K562 (cell line): ENCODE results near the gene TMEM92. TPM values are rescaled to one million over a fixed set of nuclear protein-coding genes. Genes with fewer than 3 reads are reported as not detected.

Experiments used
- ARHGAP35 ChIP-seq: fragments of 450-650 bp; IDR thresholded peaks from 2 replicates; pipeline ENCODE4 v1.6.1; 2018; ENCODE audit not compliant: partially characterized antibody
- CAMTA2 ChIP-seq: fragments of 250-450 bp; sonication (Bioruptor Pico); conservative IDR thresholded peaks from 2 replicates; pipeline ENCODE4 v1.5.1; 2022
- CBX2 ChIP-seq: fragments of 200-600 bp; sonication (generic); IDR thresholded peaks from one replicate; pipeline ENCODE4 v1.6.1; 2012; ENCODE audit warnings: mild to moderate bottlenecking, low read length, inconsistent platforms; ENCODE audit not compliant: insufficient read depth, poor library complexity, severe bottlenecking
- CREBBP ChIP-seq: IDR thresholded peaks from one replicate; pipeline ENCODE4 v1.6.1; 2012; ENCODE audit warnings: low read depth, mild to moderate bottlenecking, control low read depth, inconsistent platforms, low read length
- CXXC5 ChIP-seq: fragments of 250-450 bp; sonication (Bioruptor Pico); IDR thresholded peaks from 2 replicates; pipeline ENCODE4 v1.8.0; 2022; ENCODE audit warnings: inconsistent platforms, mild to moderate bottlenecking, moderate library complexity
- ELF1 ChIP-seq: fragments of 200-800 bp; sonication (Bioruptor generic); IDR thresholded peaks from 2 replicates; pipeline ENCODE4 v1.6.1; 2016; ENCODE audit warnings: missing genetic modification characterization, missing compliant biosample characterization
- GTF3C2 ChIP-seq: IDR thresholded peaks from 3 replicates; pipeline ENCODE4 v1.6.1; 2011; ENCODE audit warnings: borderline replicate concordance, mild to moderate bottlenecking, moderate library complexity; ENCODE audit not compliant: insufficient read length; ENCODE audit errors: extremely low read depth
- HMG20B ChIP-seq: fragments of 250-450 bp; sonication (Bioruptor Pico); IDR thresholded peaks from 2 replicates; pipeline ENCODE4 v1.5.0; 2021; ENCODE audit warnings: mild to moderate bottlenecking
- KDM5B ChIP-seq: fragments of 200-600 bp; sonication (generic); IDR thresholded peaks from 2 replicates; pipeline ENCODE4 v1.6.1; 2012; ENCODE audit warnings: low read depth, mild to moderate bottlenecking, moderate library complexity, low read length, control low read depth, inconsistent platforms; ENCODE audit not compliant: insufficient replicate concordance
- NCOA2 ChIP-seq, 2 experiments: fragments of 450-650 bp; IDR thresholded peaks; 2 replicates each; pipeline ENCODE4 v1.6.1; 2018; ENCODE audit warnings: mild to moderate bottlenecking in 2 of 2, moderate library complexity in 1 of 2; ENCODE audit not compliant: partially characterized antibody in 2 of 2
- PTBP1 ChIP-seq: fragments of 200-400 bp; formaldehyde crosslinking; IDR thresholded peaks from 2 replicates; pipeline ENCODE4 v1.6.1; 2017; ENCODE audit warnings: low read depth, low read length
- RAD21 ChIP-seq, 2 experiments: fragments of 250-450 bp in 1 of 2; fragments of 450-650 bp in 1 of 2; sonication (Bioruptor Pico) in 1 of 2; formaldehyde crosslinking in 1 of 2; IDR thresholded peaks in 1 of 2; conservative IDR thresholded peaks in 1 of 2; 2 replicates each; pipeline versions ENCODE4 v1.4.0 to v1.8.0; 2020 to 2022; ENCODE audit warnings: mild to moderate bottlenecking in 2 of 2, moderate library complexity in 1 of 2
- SAP30 ChIP-seq: fragments of 200-600 bp; sonication (generic); IDR thresholded peaks from 2 replicates; pipeline ENCODE4 v1.6.1; 2012; ENCODE audit warnings: borderline replicate concordance, low read depth, mild to moderate bottlenecking, moderate library complexity, low read length, control low read depth, inconsistent platforms; ENCODE audit not compliant: insufficient read depth, poor library complexity, severe bottlenecking
- YY1 ChIP-seq, 3 experiments: IDR thresholded peaks; 2 replicates each; pipeline ENCODE4 v1.6.1; 2011; ENCODE audit warnings: low read length in 2 of 3, mild to moderate bottlenecking in 2 of 3, moderate library complexity in 2 of 3, borderline replicate concordance in 1 of 3, control low read depth in 1 of 3, low read depth in 1 of 3; ENCODE audit not compliant: insufficient read depth in 3 of 3, insufficient replicate concordance in 2 of 3, control insufficient read depth in 1 of 3, insufficient read length in 1 of 3; ENCODE audit errors: extremely low read depth in 1 of 3
- ZKSCAN8 ChIP-seq: fragments of 200-800 bp; sonication (Bioruptor generic); IDR thresholded peaks from 2 replicates; pipeline ENCODE4 v1.6.1; 2016; ENCODE audit warnings: missing genetic modification characterization, missing compliant biosample characterization
- ZNF133 ChIP-seq: fragments of 250-450 bp; sonication (Bioruptor Pico); IDR thresholded peaks from 2 replicates; pipeline ENCODE4 v1.4.0; 2020; ENCODE audit warnings: mild to moderate bottlenecking
- ZNF165 ChIP-seq: fragments of 250-450 bp; sonication (Bioruptor Pico); IDR thresholded peaks from 2 replicates; pipeline ENCODE4 v1.4.0; 2020; ENCODE audit warnings: borderline replicate concordance
- ZNF280A ChIP-seq: fragments of 450-650 bp; IDR thresholded peaks from 2 replicates; pipeline ENCODE4 v1.6.1; 2018; ENCODE audit warnings: mild to moderate bottlenecking, low read depth; ENCODE audit not compliant: partially characterized antibody
- ZNF449 ChIP-seq: fragments of 250-450 bp; sonication (Bioruptor Pico); IDR thresholded peaks from 2 replicates; pipeline ENCODE4 v1.8.0; 2022; ENCODE audit warnings: moderate library complexity, mild to moderate bottlenecking, inconsistent platforms
- ZNF75A ChIP-seq: fragments of 450-650 bp; formaldehyde crosslinking; IDR thresholded peaks from 2 replicates; pipeline ENCODE4 v1.4.0; 2020; ENCODE audit warnings: mild to moderate bottlenecking
- polyA plus RNA-seq, 8 experiments: library from polyadenylated mRNA; depleted of rRNA in 4 of 8; stranded (reverse) in 5 of 8; unstranded in 3 of 8; fragments of >200 nt; fragmentation: Nextera tagmentation in 2 of 8; fragmentation: Illumina TruSeq in 1 of 8; extraction: Ambion mirVana in 2 of 8; extraction: Trizol in 1 of 8; gene quantifications; 2 replicates each; pipeline versions ENCODE4 v1.2.1 to v1.2.3, GENCODE V29; 2011 to 2014; ENCODE audit warnings: inconsistent platforms in 1 of 8, missing spikeins in 1 of 8
- total RNA-seq, 7 experiments: library from RNA; depleted of rRNA in 6 of 7; stranded (reverse); fragments of >200 nt in 6 of 7; fragmentation: Illumina TruSeq in 2 of 7; extraction: Trizol in 2 of 7; gene quantifications; 2 replicates each; pipeline versions ENCODE4 v1.2.1 to v1.2.3, GENCODE V29; 2011 to 2021; ENCODE audit warnings: low replicate concordance in 1 of 7

Gene TMEM92
- total and polyA plus RNA-seq, 9 of the 15 experiments (the other 6 are each of a cell fraction or from before 2014, with no cell fraction given) = 0.14 to 2.1 (median 0.40) TPM

GRCh38 chr17:50319306-50320004, 45.2 kb downstream of the TMEM92 start (continued):
- TF ChIP-seq YY1 (IDR thresholded peaks at IDR 0.05; ENCODE audit: borderline replicate concordance in 1 of 3, control insufficient read depth in 1 of 3, extremely low read depth in 1 of 3, insufficient read depth in 3 of 3, insufficient read length in 1 of 3, insufficient replicate concordance in 2 of 3, low read depth in 1 of 3, low read length in 2 of 3) (peak in 1 of 3 experiments; percentile 37), CREBBP (no peak), ZNF280A (no peak), ZNF133 (no peak), NCOA2 (IDR thresholded peaks at IDR 0.05; ENCODE audit: partially characterized antibody in 2 of 2) (no peak), CXXC5 (CRISPR knock-in tag) (peak; percentile 52; the same call in 1 of the 2 replicates), ARHGAP35 (no peak), SAP30 (no peak), ZNF75A (CRISPR knock-in tag) (no peak), HMG20B (CRISPR knock-in tag) (no peak), CAMTA2 (no peak), ZNF449 (peak; percentile 89), ZKSCAN8 (CRISPR knock-in tag) (peak; percentile 79), GTF3C2 (no peak), ZNF165 (CRISPR knock-in tag) (peak; percentile 32; the same call in 1 of the 2 replicates), KDM5B (no peak), CBX2 (no peak), ELF1 (tag) (no peak), PTBP1 (no peak), RAD21 (CRISPR knock-in tag; conservative IDR thresholded peaks at IDR 0.05 in 1 of 2, IDR thresholded peaks at IDR 0.05 in 1 of 2) (no peak)
